Endothelial cell of umbilical vein (primary cell): ENCODE measurements around the gene SLFN5. TPM values are rescaled to one million over a fixed set of nuclear protein-coding genes. Genes with fewer than 3 reads are reported as not detected.

Experiments
- BruUV-seq: library from RNA; stranded (reverse); fragments of 400-500 nt; replicated peaks from 2 replicates; lab custom pipeline; 2021; lab: Mats Ljungman, UMichigan
- CTCF ChIA-PET: fragments of 300-600, 350-600 bp; sonication (Branson Sonifier 250); formaldehyde crosslinking; loops from one replicate; lab custom pipeline; 2021; ENCODE audit warnings: antibody characterized with exemption, inconsistent platforms; lab: Charles Lee
- POLR2A ChIA-PET: fragments of 300-600, 350-600 bp; sonication (Branson Sonifier 250); formaldehyde crosslinking; loops from one replicate; lab custom pipeline; 2021; ENCODE audit warnings: antibody characterized with exemption, inconsistent platforms; lab: Charles Lee
- DNase-seq: peaks from one replicate; pipeline ENCODE4 v3.0.0-alpha.2; 2011; ENCODE audit warnings: low read depth, low spot score
- FAIRE-seq: peaks from 2 replicates; lab custom pipeline; 2011; peaks lifted over from hg19 to GRCh38; lab: Jason Lieb, UNC
- H2AFZ ChIP-seq: 2 replicates; pipeline ENCODE4 v1.6.0; 2012; ENCODE audit warnings: low read depth, low read length, control low read depth, inconsistent platforms
- H3K27ac ChIP-seq: 2 replicates; pipeline ENCODE4 v1.5.1; 2011; ENCODE audit warnings: low read depth, mild to moderate bottlenecking, control low read depth, low read length, moderate library complexity; ENCODE audit not compliant: insufficient read depth
- H3K27me3 ChIP-seq, 2 experiments: 2 replicates each; pipeline versions ENCODE4 v1.6.0 to v1.6.1; 2011; ENCODE audit warnings: low read length in 2 of 2, mixed read lengths in 1 of 2; ENCODE audit not compliant: control insufficient read depth in 2 of 2, insufficient read depth in 2 of 2
- H3K36me3 ChIP-seq, 2 experiments: 2 replicates in 1 of 2; 3 replicates in 1 of 2; pipeline ENCODE4 v1.5.1; 2011; ENCODE audit warnings: low read length in 2 of 2, mild to moderate bottlenecking in 1 of 2, moderate library complexity in 1 of 2; ENCODE audit not compliant: control insufficient read depth in 2 of 2, insufficient read depth in 2 of 2; ENCODE audit errors: extremely low read depth in 1 of 2
- H3K4me1 ChIP-seq: 3 replicates; pipeline ENCODE4 v1.5.1; 2011; ENCODE audit warnings: mild to moderate bottlenecking, low read length; ENCODE audit not compliant: control insufficient read depth, insufficient read depth; ENCODE audit errors: extremely low read depth
- H3K4me2 ChIP-seq: 2 replicates; pipeline ENCODE4 v1.6.1; 2011; ENCODE audit warnings: low read length, control low read depth, mixed read lengths; ENCODE audit not compliant: insufficient read depth
- H3K4me3 ChIP-seq, 3 experiments: fragments of 200-600 bp in 1 of 3; sonication (generic), shearing (Covaris generic) in 1 of 3; replicated peaks in 1 of 3; 2 replicates each; pipeline ENCODE4 v1.5.1; 2011 to 2016; ENCODE audit warnings: control low read depth in 3 of 3, low read length in 3 of 3, mild to moderate bottlenecking in 2 of 3, inconsistent platforms in 1 of 3, low read depth in 1 of 3, moderate library complexity in 1 of 3; ENCODE audit not compliant: insufficient read depth in 1 of 3
- H3K79me2 ChIP-seq: 2 replicates; pipeline ENCODE4 v1.6.0; 2012; ENCODE audit warnings: low read length, inconsistent platforms; ENCODE audit not compliant: control insufficient read depth, insufficient read depth
- H3K9ac ChIP-seq: replicated peaks from 2 replicates; pipeline ENCODE3; 2011; ENCODE audit warnings: low read length, control low read depth; ENCODE audit not compliant: insufficient read depth; ENCODE audit errors: extremely low read depth
- H3K9me1 ChIP-seq: replicated peaks from 3 replicates; pipeline ENCODE4 v1.6.0; 2011; ENCODE audit warnings: mild to moderate bottlenecking, low read length; ENCODE audit not compliant: control insufficient read depth, insufficient read depth; ENCODE audit errors: extremely low read depth
- H3K9me3 ChIP-seq: replicated peaks from 2 replicates; pipeline ENCODE4 v1.5.1; 2012; ENCODE audit warnings: low read length, inconsistent platforms; ENCODE audit not compliant: control insufficient read depth, insufficient read depth
- H4K20me1 ChIP-seq: replicated peaks from 2 replicates; pipeline ENCODE3; 2011; ENCODE audit warnings: mild to moderate bottlenecking, low read length; ENCODE audit not compliant: control insufficient read depth, insufficient read depth; ENCODE audit errors: extremely low read depth
- CTCF ChIP-seq, 2 donors: IDR thresholded peaks; 1 replicate in 1 of 2; 2 replicates in 1 of 2; pipeline ENCODE4 v1.5.1; 2011; ENCODE audit warnings: low read length in 2 of 2, mild to moderate bottlenecking in 2 of 2, moderate library complexity in 2 of 2, control low read depth in 1 of 2, inconsistent platforms in 1 of 2, low read depth in 1 of 2; ENCODE audit not compliant: insufficient read depth in 1 of 2; ENCODE audit errors: extremely low read depth in 1 of 2
- EZH2 ChIP-seq: IDR thresholded peaks from 2 replicates; pipeline ENCODE4 v1.6.1; 2012; ENCODE audit warnings: borderline replicate concordance, low read depth, mild to moderate bottlenecking, moderate library complexity, low read length, inconsistent platforms; ENCODE audit not compliant: severe bottlenecking
- GATA2 ChIP-seq: IDR thresholded peaks from 2 replicates; pipeline ENCODE4 v1.7.0; 2011; ENCODE audit warnings: low read depth, mild to moderate bottlenecking, moderate library complexity, mixed read lengths, low read length; ENCODE audit not compliant: insufficient read length, insufficient read depth
- MAX ChIP-seq: IDR thresholded peaks from 2 replicates; pipeline ENCODE4 v1.6.1; 2011; ENCODE audit not compliant: insufficient read depth, insufficient read length
- MYC ChIP-seq: IDR thresholded peaks from one replicate; pipeline ENCODE4 v1.6.1; 2011; ENCODE audit warnings: mild to moderate bottlenecking, low read depth, low read length
- POLR2AphosphoS5 ChIP-seq: IDR thresholded peaks from 2 replicates; pipeline ENCODE4 v1.6.1; 2012; ENCODE audit warnings: low read depth, mild to moderate bottlenecking, control low read depth, low read length, moderate library complexity; ENCODE audit not compliant: insufficient read depth
- dilution Hi-C: fragments of 300-500 bp; cut with MboI; formaldehyde crosslinking; loops from one replicate; pipeline ENCODE4 v1.15.0; 2019; ENCODE audit warnings: low sequenced_read_pairs; ENCODE audit not compliant: extremely low pct_ligation_motif_present
- intact Hi-C: fragments of 100-400 bp; cut with micrococcal nuclease; formaldehyde crosslinking; loops from one replicate; pipeline ENCODE4 v1.10.0; 2022
- polyA plus RNA-seq, 4 experiments: library from polyadenylated mRNA; depleted of rRNA in 3 of 4; stranded (reverse) in 3 of 4; unstranded in 1 of 4; fragments of >200 nt; gene quantifications; 2 replicates each; pipeline versions ENCODE4 v1.2.1 to v1.2.3, GENCODE V29; 2011 to 2012; ENCODE audit warnings: missing spikeins in 1 of 4
- total RNA-seq: library from RNA; stranded (reverse); gene quantifications from 2 replicates; pipeline ENCODE4 v1.2.3, GENCODE V29; 2021

The SLFN5 gene
- total and polyA plus RNA-seq, 2 donors (not counting 3 experiments of a cell fraction or from before 2014, with no cell fraction given) = 4.5 to 24.2 TPM

- no peak for FAIRE-seq
- H3K36me3 ChIP-seq = no peaks in the 10 kb centered on the region
- H3K4me1 ChIP-seq = peaks cover 3% of the 10 kb centered on the region
- no peaks in the 10 kb centered on the region for H4K20me1 ChIP-seq
- H3K79me2 ChIP-seq = no peaks in the 10 kb centered on the region
- ChIA-PET CTCF (interaction anchor here (1.0 to 6.6 kb wide), 5 partner anchors 9 to 224 kb away, joined by 3 to 112 read pairs (median 7); no protein-coding TSS in a partner anchor), POLR2A (no interaction called here)
- H2AFZ ChIP-seq = no peak overlapping the region
- H3K4me2 ChIP-seq = no peak overlapping the region
- BruUV-seq = no TSS peak
- dilution Hi-C loops (loop anchor here (25.0 kb wide), 1 partner anchor 221 kb away; the partner anchor contains the start of gene SLFN12L), intact Hi-C loops (no loop called here)
- no peak for DNase-seq
- no peak for TF ChIP-seq CTCF (IDR thresholded peaks at IDR 0.05; ENCODE audit: extremely low read depth in 1 of 2, insufficient read depth in 1 of 2, low read depth in 1 of 2, low read length in 2 of 2)
- TF ChIP-seq EZH2 = no peak
- TF ChIP-seq MYC = no peak
- no peak for TF ChIP-seq POLR2AphosphoS5
- TF ChIP-seq MAX = no peak
- no peak for TF ChIP-seq GATA2
- H3K9me3 ChIP-seq = no peaks in the 10 kb centered on the region
- H3K4me3 ChIP-seq = no peak overlapping the region
- no peaks in the 10 kb centered on the region for H3K9me1 ChIP-seq
- H3K27ac ChIP-seq = no peak overlapping the region
- H3K9ac ChIP-seq = no peak overlapping the region
- no peaks in the 10 kb centered on the region for H3K27me3 ChIP-seq
Measured at GRCh38 chr17:35315971-35316370, 73.1 kb downstream of the SLFN5 start.
